HepG2 (cell line): ENCODE measurements around the gene RAD23A.

Experiments
- TAF1 ChIP-seq: sonication (generic); formaldehyde crosslinking; IDR thresholded peaks from 2 replicates; pipeline ENCODE4 v1.4.0; 2020; ENCODE audit warnings: missing genetic modification reagents
- TF ChIP-seq, protein P1 (sequence below): IDR thresholded peaks from 2 replicates; pipeline ENCODE4 v1.6.1; 2012; ENCODE audit warnings: inconsistent platforms
- TF ChIP-seq, protein P2 (sequence below): sonication (generic); formaldehyde crosslinking; IDR thresholded peaks from 2 replicates; pipeline ENCODE4 v1.8.0; 2022; ENCODE audit warnings: low read depth, missing genetic modification reagents

DNA sequence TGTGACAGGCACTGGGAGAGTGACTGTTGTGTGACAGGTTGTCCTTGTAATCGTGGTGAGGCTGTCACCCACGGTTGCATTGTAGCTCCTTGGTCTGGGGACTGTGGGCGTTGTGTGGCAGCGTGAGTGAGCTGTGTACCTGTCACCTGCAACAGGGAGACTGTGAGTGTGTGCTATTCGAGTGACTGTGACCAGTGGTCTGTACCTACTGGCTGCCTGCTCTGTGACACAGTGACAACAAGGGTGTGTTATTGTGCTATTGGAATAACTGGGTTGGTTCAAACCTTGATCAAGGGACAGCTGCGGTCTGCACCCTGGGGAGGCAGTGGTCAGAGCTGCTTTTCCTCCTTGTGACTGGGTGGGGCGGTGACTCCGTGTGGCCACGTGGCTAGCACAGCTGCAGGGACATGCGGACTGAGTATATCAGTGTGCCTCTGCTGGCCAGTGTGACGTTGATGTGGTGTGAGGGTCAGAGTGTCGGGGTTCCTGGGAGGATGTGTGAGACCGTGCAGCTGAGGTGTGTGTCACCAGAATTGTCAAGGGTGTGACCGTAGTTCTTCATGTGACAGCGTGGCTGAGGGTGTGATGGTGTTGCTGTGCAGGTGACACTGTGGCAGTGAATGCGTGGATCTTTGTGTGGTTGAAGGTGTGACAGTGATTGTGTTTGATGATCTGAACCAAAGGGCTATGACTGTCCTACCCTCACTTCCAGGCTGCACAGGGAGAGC lies 39.6 kb downstream of the RAD23A start:
- TF ChIP-seq TAF1 (CRISPR knock-in tag), result no peak
- TF ChIP-seq, protein P1, sequence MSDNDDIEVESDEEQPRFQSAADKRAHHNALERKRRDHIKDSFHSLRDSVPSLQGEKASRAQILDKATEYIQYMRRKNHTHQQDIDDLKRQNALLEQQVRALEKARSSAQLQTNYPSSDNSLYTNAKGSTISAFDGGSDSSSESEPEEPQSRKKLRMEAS, result peak; percentile 98
- TF ChIP-seq, protein P2, sequence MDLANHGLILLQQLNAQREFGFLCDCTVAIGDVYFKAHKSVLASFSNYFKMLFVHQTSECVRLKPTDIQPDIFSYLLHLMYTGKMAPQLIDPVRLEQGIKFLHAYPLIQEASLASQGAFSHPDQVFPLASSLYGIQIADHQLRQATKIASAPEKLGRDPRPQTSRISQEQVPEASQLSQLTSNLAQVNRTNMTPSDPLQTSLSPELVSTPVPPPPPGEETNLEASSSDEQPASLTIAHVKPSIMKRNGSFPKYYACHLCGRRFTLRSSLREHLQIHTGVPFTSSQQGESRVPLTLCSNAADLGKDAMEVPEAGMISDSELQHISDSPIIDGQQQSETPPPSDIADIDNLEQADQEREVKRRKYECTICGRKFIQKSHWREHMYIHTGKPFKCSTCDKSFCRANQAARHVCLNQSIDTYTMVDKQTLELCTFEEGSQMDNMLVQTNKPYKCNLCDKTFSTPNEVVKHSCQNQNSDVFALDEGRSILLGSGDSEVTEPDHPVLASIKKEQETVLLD, result 0 out of 2 replicates have a peak, but pooled peaks have one; percentile 28
